K562 (cell line): Measurements from ENCODE around the gene SPIRE1.

Experiments
- ATF1 ChIP-seq, 2 experiments: fragments of 450-650 bp in 1 of 2; IDR thresholded peaks; 2 replicates each; pipeline ENCODE4 v1.6.1; 2016; ENCODE audit warnings: missing compliant biosample characterization in 1 of 2, missing genetic modification characterization in 1 of 2
- ATF3 ChIP-seq, 2 experiments: fragments of 450-650 bp in 1 of 2; sonication (generic) in 1 of 2; formaldehyde crosslinking in 1 of 2; IDR thresholded peaks in 1 of 2; conservative IDR thresholded peaks in 1 of 2; 2 replicates each; pipeline versions ENCODE4 v1.6.1 to v1.8.1; 2016 to 2023; ENCODE audit warnings: mild to moderate bottlenecking in 2 of 2, moderate library complexity in 2 of 2, inconsistent platforms in 1 of 2, missing genetic modification reagents in 1 of 2
- EGR1 ChIP-seq: fragments of 450-650 bp; conservative IDR thresholded peaks from 2 replicates; pipeline ENCODE4 v1.6.1; 2017; ENCODE audit warnings: mild to moderate bottlenecking
- EHMT2 ChIP-seq: fragments of 450-650 bp; IDR thresholded peaks from 2 replicates; pipeline ENCODE4 v1.6.1; 2018; ENCODE audit warnings: antibody characterized with exemption
- MED1 ChIP-seq: sonication (generic); formaldehyde crosslinking; IDR thresholded peaks from 2 replicates; pipeline ENCODE4 v1.8.1; 2023; ENCODE audit warnings: missing genetic modification reagents, borderline replicate concordance
- PHTF2 ChIP-seq: fragments of 250-450 bp; sonication (Bioruptor Pico); IDR thresholded peaks from 2 replicates; pipeline ENCODE4 v1.5.0; 2021; ENCODE audit warnings: mild to moderate bottlenecking
- XRCC5 ChIP-seq: fragments of 200-400 bp; formaldehyde crosslinking; IDR thresholded peaks from 2 replicates; pipeline ENCODE4 v1.6.1; 2017; ENCODE audit warnings: low read depth, mild to moderate bottlenecking, low read length
- ZNF263 ChIP-seq: sonication (generic); formaldehyde crosslinking; IDR thresholded peaks from 2 replicates; pipeline ENCODE4 v1.8.0; 2022; ENCODE audit warnings: mild to moderate bottlenecking, missing genetic modification reagents, borderline replicate concordance
- ZNF274 ChIP-seq: IDR thresholded peaks from 2 replicates; pipeline ENCODE4 v1.6.1; 2011; ENCODE audit warnings: low read depth, mild to moderate bottlenecking, low read length, moderate library complexity, borderline replicate concordance
- TF ChIP-seq, protein P1 (sequence below), 2 experiments: IDR thresholded peaks; 2 replicates each; pipeline ENCODE4 v1.6.1; 2011; ENCODE audit warnings: borderline replicate concordance in 1 of 2, control low read depth in 1 of 2, low read depth in 1 of 2, low read length in 1 of 2, mild to moderate bottlenecking in 1 of 2, mixed read lengths in 1 of 2, moderate library complexity in 1 of 2; ENCODE audit not compliant: insufficient read depth in 1 of 2, insufficient read length in 1 of 2, poor library complexity in 1 of 2, severe bottlenecking in 1 of 2; ENCODE audit errors: extremely low read depth in 1 of 2

- TF ChIP-seq ZNF274 = no peak
- TF ChIP-seq ZNF263 (CRISPR knock-in tag) = no peak
- no peak for TF ChIP-seq EGR1
- no peak for TF ChIP-seq MED1 (CRISPR knock-in tag)
- TF ChIP-seq ATF3 (IDR thresholded peaks at IDR 0.05) = no peak
- no peak for TF ChIP-seq ATF3 (CRISPR knock-in tag; conservative IDR thresholded peaks at IDR 0.05)
- TF ChIP-seq PHTF2 (CRISPR knock-in tag) = no peak
- TF ChIP-seq XRCC5 = no peak
- no peak for TF ChIP-seq ATF1 (CRISPR knock-in tag; IDR thresholded peaks at IDR 0.05)
- no peak for TF ChIP-seq ATF1 (tag; IDR thresholded peaks at IDR 0.05)
- TF ChIP-seq, protein P1, sequence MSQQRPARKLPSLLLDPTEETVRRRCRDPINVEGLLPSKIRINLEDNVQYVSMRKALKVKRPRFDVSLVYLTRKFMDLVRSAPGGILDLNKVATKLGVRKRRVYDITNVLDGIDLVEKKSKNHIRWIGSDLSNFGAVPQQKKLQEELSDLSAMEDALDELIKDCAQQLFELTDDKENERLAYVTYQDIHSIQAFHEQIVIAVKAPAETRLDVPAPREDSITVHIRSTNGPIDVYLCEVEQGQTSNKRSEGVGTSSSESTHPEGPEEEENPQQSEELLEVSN (IDR thresholded peaks at IDR 0.05; ENCODE audit: borderline replicate concordance in 1 of 2, extremely low read depth in 1 of 2, insufficient read depth in 1 of 2, insufficient read length in 1 of 2, low read depth in 1 of 2, low read length in 1 of 2, poor library complexity in 1 of 2, severe bottlenecking in 1 of 2) = no peak
- TF ChIP-seq EHMT2 = no peak
Measured at GRCh38 chr18:12474146-12474545, 183.8 kb downstream of the SPIRE1 start.
